Measurements from ENCODE around the gene CDR2L.
"Not testable (repeated sequence)": the region's sequence is repeated elsewhere in the genome, so short reads cannot be mapped to it uniquely, and the experiment has no call there.

The CDR2L gene

GRCh38 chr17:75011401-75012095 is 24.1 kb downstream of the CDR2L start:
- no peak for DNase-seq (ENCODE audit: low read depth)

GRCh38 chr17:75012096-75012345 is 24.6 kb downstream of the CDR2L start:
- no peak for DNase-seq (ENCODE audit: low read depth)

- DNase-seq (ENCODE audit: low read depth): peak; percentile 79
Observed at GRCh38 chr17:75012346-75013091, 25.1 kb downstream of the CDR2L start, which contains the start of gene MRPL58. TSS of gene MRPL58 (plus strand) at chr17:75012670. CDS start at chr17:75012687, 17 bp downstream.

GRCh38 chr17:75013092-75013559 is 25.7 kb downstream of the CDR2L start:
- no peak for DNase-seq (ENCODE audit: low read depth)

GRCh38 chr17:75019146-75019545 is 31.7 kb downstream of the CDR2L start:
- no peak for DNase-seq (ENCODE audit: low read depth)

GRCh38 chr17:75019710-75020109 is 32.3 kb downstream of the CDR2L start:
- no peak for DNase-seq (ENCODE audit: low read depth)

GRCh38 chr17:75020331-75021110 is 33.1 kb downstream of the CDR2L start:
- no peak for DNase-seq (ENCODE audit: low read depth)

GRCh38 chr17:75024686-75025397 is 37.4 kb downstream of the CDR2L start:
- DNase-seq (ENCODE audit: low read depth): no peak

- DNase-seq (ENCODE audit: low read depth): not testable (repeated sequence)
Observed at GRCh38 chr17:75025398-75025734, 37.9 kb downstream of the CDR2L start.

- not testable (repeated sequence) for DNase-seq (ENCODE audit: low read depth)
Observed at GRCh38 chr17:75026650-75027049, 39.2 kb downstream of the CDR2L start.

GRCh38 chr17:75030161-75030560 is 42.7 kb downstream of the CDR2L start:
- no peak for DNase-seq (ENCODE audit: low read depth)

- peak; percentile 44 for DNase-seq (ENCODE audit: low read depth)
Observed at GRCh38 chr17:75031972-75032719, 44.7 kb downstream of the CDR2L start.

GRCh38 chr17:75032720-75033280 is 45.4 kb downstream of the CDR2L start:
- DNase-seq (ENCODE audit: low read depth): no peak

GRCh38 chr17:75033346-75034235 is 46.2 kb downstream of the CDR2L start:
- peak; percentile 93 for DNase-seq (ENCODE audit: low read depth)

GRCh38 chr17:75034236-75034908 is 46.9 kb downstream of the CDR2L start:
- DNase-seq (ENCODE audit: low read depth): peak; percentile 90

- DNase-seq (ENCODE audit: low read depth): peak; percentile 73
Observed at GRCh38 chr17:75036643-75037268, 49.3 kb downstream of the CDR2L start.

- DNase-seq (ENCODE audit: low read depth): no peak
Observed at GRCh38 chr17:75039238-75039637, 51.8 kb downstream of the CDR2L start.

GRCh38 chr17:75041656-75042280 is 54.3 kb downstream of the CDR2L start:
- DNase-seq (ENCODE audit: low read depth): no peak

GRCh38 chr17:75043789-75044188 is 56.4 kb downstream of the CDR2L start:
- not testable (repeated sequence) for DNase-seq (ENCODE audit: low read depth)
